HCT116 (cell line): ENCODE data around the gene SSH2.

Experiments used
- CEBPB ChIP-seq: IDR thresholded peaks from 2 replicates; pipeline ENCODE4 v1.6.1; 2012; ENCODE audit warnings: low read depth
- CTCF ChIP-seq, 3 experiments: fragments of 200-600 bp in 1 of 3; sonication (generic) in 1 of 3; IDR thresholded peaks in 2 of 3; conservative IDR thresholded peaks in 1 of 3; 2 replicates each; pipeline ENCODE4 v1.5.1; 2012 to 2017; ENCODE audit warnings: low read depth in 2 of 3, low read length in 2 of 3, antibody characterized with exemption in 1 of 3, borderline replicate concordance in 1 of 3, control low read depth in 1 of 3, mild to moderate bottlenecking in 1 of 3, mixed read lengths in 1 of 3, mixed run types in 1 of 3, moderate library complexity in 1 of 3; ENCODE audit not compliant: insufficient read depth in 1 of 3
- EZH2 ChIP-seq: fragments of 200-600 bp; sonication (generic); IDR thresholded peaks from 2 replicates; pipeline ENCODE4 v1.6.1; 2017; ENCODE audit warnings: antibody characterized with exemption, mixed run types
- EZH2phosphoT487 ChIP-seq: fragments of 200-600 bp; IDR thresholded peaks from 2 replicates; pipeline ENCODE4 v1.6.1; 2018; ENCODE audit warnings: antibody characterized with exemption, borderline replicate concordance
- JUND ChIP-seq: IDR thresholded peaks from 2 replicates; pipeline ENCODE4 v1.6.1; 2012
- POLR2A ChIP-seq: IDR thresholded peaks from 2 replicates; pipeline ENCODE4 v1.7.0; 2011; ENCODE audit warnings: borderline replicate concordance; ENCODE audit not compliant: insufficient read depth, insufficient read length; ENCODE audit errors: extremely low read depth
- REST ChIP-seq: IDR thresholded peaks from 2 replicates; pipeline ENCODE4 v1.6.1; 2012; ENCODE audit warnings: low read depth
- TCF7L2 ChIP-seq: IDR thresholded peaks from 2 replicates; pipeline ENCODE4 v1.7.0; 2011; ENCODE audit warnings: borderline replicate concordance, inconsistent platforms; ENCODE audit not compliant: insufficient read depth, insufficient read length; ENCODE audit errors: extremely low read depth
- YY1 ChIP-seq: IDR thresholded peaks from 2 replicates; pipeline ENCODE4 v1.6.1; 2011; ENCODE audit warnings: low read length, low read depth, moderate library complexity, mild to moderate bottlenecking; ENCODE audit not compliant: insufficient replicate concordance; ENCODE audit errors: extremely low read depth
- ZFX ChIP-seq: fragments of 450-650 bp; IDR thresholded peaks from 2 replicates; pipeline ENCODE4 v1.6.1; 2017

- TF ChIP-seq POLR2A: no peak
- TF ChIP-seq CTCF (IDR thresholded peaks at IDR 0.05 in 2 of 3, conservative IDR thresholded peaks at IDR 0.05 in 1 of 3; ENCODE audit: borderline replicate concordance in 1 of 3, insufficient read depth in 1 of 3, low read depth in 2 of 3, low read length in 2 of 3): no peak
- no peak for TF ChIP-seq JUND
- TF ChIP-seq CEBPB: no peak
- no peak for TF ChIP-seq YY1
- no peak for TF ChIP-seq TCF7L2
- TF ChIP-seq EZH2: no peak
- no peak for TF ChIP-seq REST
- no peak for TF ChIP-seq ZFX
- no peak for TF ChIP-seq EZH2phosphoT487
Measured at GRCh38 chr17:29716566-29716965, 213.5 kb downstream of the SSH2 start.
